ENCODE measurements around the gene RUNDC3A. TPM values are rescaled to one million over a fixed set of nuclear protein-coding genes. Genes with fewer than 3 reads are reported as not detected.

RUNDC3A gene
- total RNA-seq, 4 donors from 2014 or later = 0.84 TPM; not detected in 3

- no peak for DNase-seq (ENCODE audit: low spot score)
- no peak for TF ChIP-seq CTCF (IDR thresholded peaks at IDR 0.05)
- peak; percentile 68 for ATAC-seq (ENCODE audit: low FRiP score)
These were observed 814 bp upstream of the RUNDC3A start for GRCh38 chr17:44307387-44308186.

GRCh38 chr17:44308865-44309264 is 464 bp downstream of the RUNDC3A start:
- no peak for ATAC-seq (ENCODE audit: low FRiP score)

GRCh38 chr17:44309472-44309871 is 1.1 kb downstream of the RUNDC3A start:
- ATAC-seq (ENCODE audit: low FRiP score) = no peak
- no peak for DNase-seq (ENCODE audit: low spot score)
- TF ChIP-seq CTCF (IDR thresholded peaks at IDR 0.05) = no peak

More at GRCh38 chr17:44308865-44309264, 464 bp downstream of the RUNDC3A start:
- DNase-seq (ENCODE audit: low spot score) = no peak
- no peak for TF ChIP-seq CTCF (IDR thresholded peaks at IDR 0.05)

- ATAC-seq (ENCODE audit: low FRiP score) (no peak), DNase-seq (ENCODE audit: low spot score) (no peak)
- TF ChIP-seq CTCF (IDR thresholded peaks at IDR 0.05) = no peak
These were observed 1.8 kb downstream of the RUNDC3A start for GRCh38 chr17:44310188-44310587.

- ATAC-seq (ENCODE audit: low FRiP score) (no peak), DNase-seq (ENCODE audit: low spot score) (no peak)
- no peak for TF ChIP-seq CTCF (IDR thresholded peaks at IDR 0.05)
These were observed 2.4 kb downstream of the RUNDC3A start for GRCh38 chr17:44310609-44311376.

GRCh38 chr17:44311562-44312181 is 3.3 kb downstream of the RUNDC3A start:
- no peak for TF ChIP-seq CTCF (IDR thresholded peaks at IDR 0.05)
- ATAC-seq (ENCODE audit: low FRiP score) (no peak), DNase-seq (ENCODE audit: low spot score) (no peak)
